Peyer's patch (tissue), 4 donors: ENCODE results near the gene CMTM8.

Source experiments
- CTCF ChIP-seq, 6 experiments: fragments of 450-650 bp in 4 of 6; fragments of 200-600 bp in 2 of 6; sonication (generic) in 1 of 6; IDR thresholded peaks; one replicate each; pipeline ENCODE4 v1.5.1; 2017 to 2019; ENCODE audit warnings: antibody characterized with exemption in 6 of 6, mild to moderate bottlenecking in 3 of 6, moderate library complexity in 1 of 6
- POLR2A ChIP-seq, 2 donors: fragments of 450-650 bp; IDR thresholded peaks; one replicate each; pipeline ENCODE4 v1.5.1; 2017; ENCODE audit warnings: antibody characterized with exemption in 2 of 2, mild to moderate bottlenecking in 2 of 2, moderate library complexity in 2 of 2

- TF ChIP-seq CTCF (IDR thresholded peaks at IDR 0.05) (no peak), POLR2A (IDR thresholded peaks at IDR 0.05) (no peak)
Observed at GRCh38 chr3:32262201-32262600, 23.7 kb downstream of the CMTM8 start.
